ENCODE results near the gene BTBD9. TPM values are rescaled to one million over a fixed set of nuclear protein-coding genes. Genes with fewer than 3 reads are reported as not detected.

Gene BTBD9
- total RNA-seq, 4 donors from 2014 or later = 8.6 to 34.1 (median 30.8) TPM

DNA sequence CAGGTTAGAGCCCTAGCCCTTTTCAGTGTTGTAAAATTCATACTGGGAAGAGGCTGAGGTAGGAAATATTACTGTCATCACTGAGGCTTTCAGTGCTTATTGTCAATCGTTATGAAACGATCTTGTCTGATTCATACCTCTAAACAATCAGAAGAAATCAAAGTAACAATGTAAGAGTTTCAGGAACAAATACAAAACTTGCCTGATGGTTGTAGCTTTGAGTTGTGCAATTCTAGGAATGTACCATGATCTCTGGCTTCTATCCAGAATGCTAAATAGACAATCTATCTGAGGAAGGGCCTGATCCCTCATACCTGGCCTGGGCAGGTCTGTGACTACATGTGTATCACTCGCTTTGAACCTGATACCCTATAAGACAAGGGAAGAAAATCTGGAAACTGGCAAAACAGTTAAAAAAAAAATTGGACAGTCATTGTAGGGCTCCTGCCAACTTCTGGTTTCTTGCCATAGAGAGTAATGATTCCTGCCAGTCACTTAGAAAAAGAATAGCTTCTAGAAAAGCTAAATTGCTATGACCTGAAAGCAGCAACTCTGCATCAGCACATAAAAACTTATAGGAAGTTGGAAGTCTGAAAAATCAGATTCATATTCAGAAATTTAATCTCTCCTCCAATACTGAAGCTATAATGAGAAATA lies 234.7 kb downstream of the BTBD9 start:
- Histone ChIP-seq H3K9me3 (no peaks in the 10 kb centered on the region), H3K4me3 (no peak overlapping the region), H3K36me3 (no peaks in the 10 kb centered on the region), H3K27ac (no peak overlapping the region), H3K27me3 (no peaks in the 10 kb centered on the region), H3K4me1 (peaks cover 0 to 18% (median 10%) of the 10 kb centered on the region in 4 donors)
- intact Hi-C loops (cut with DNase I; ENCODE audit: low total_unique reads) (no loop called here), in situ Hi-C loops (cut with MboI; ENCODE audit: low pct_ligation_motif_present in 1 of 4, low pct_unique_long_range_greater_than_20kb in 1 of 4, low sequenced_read_pairs in 3 of 4) (no loop called here)
- no peak for DNase-seq
- WGBS, 2 donors (ENCODE audit: low coverage in 1 of 2) = 14 to 32% methylated on average over 2 to 3 of the region's 3 CpGs
- TF ChIP-seq POLR2A (IDR thresholded peaks at IDR 0.05) (no peak), CTCF (IDR thresholded peaks at IDR 0.05) (no peak), POLR2AphosphoS5 (IDR thresholded peaks at IDR 0.05) (peak in 1 of 3 donors; percentile 35), EP300 (IDR thresholded peaks at IDR 0.05; ENCODE audit: low read depth) (no peak)

GRCh38 chr6:38404355-38404754 lies 235.4 kb downstream of the BTBD9 start:
- DNase-seq = no peak
- in situ Hi-C loops (cut with MboI; ENCODE audit: low pct_ligation_motif_present in 1 of 4, low pct_unique_long_range_greater_than_20kb in 1 of 4, low sequenced_read_pairs in 3 of 4) = no loop called here
- intact Hi-C loops (cut with DNase I; ENCODE audit: low total_unique reads) = no loop called here

GRCh38 chr6:38403548-38403947 lies 236.2 kb downstream of the BTBD9 start:
- peaks cover 0 to 18% (median 10%) of the 10 kb centered on the region in 4 donors for H3K4me1 ChIP-seq
- in situ Hi-C loops (cut with MboI; ENCODE audit: low pct_ligation_motif_present in 1 of 4, low pct_unique_long_range_greater_than_20kb in 1 of 4, low sequenced_read_pairs in 3 of 4) = no loop called here
- WGBS, 2 donors (ENCODE audit: low coverage in 1 of 2) = 88 to 97% methylated on average over 2 of the region's 2 CpGs
- H3K27ac ChIP-seq = no peak overlapping the region
- no peaks in the 10 kb centered on the region for H3K9me3 ChIP-seq
- TF ChIP-seq EP300 (IDR thresholded peaks at IDR 0.05; ENCODE audit: low read depth) (no peak), POLR2A (IDR thresholded peaks at IDR 0.05) (no peak), POLR2AphosphoS5 (IDR thresholded peaks at IDR 0.05) (no peak)
- intact Hi-C loops (cut with DNase I; ENCODE audit: low total_unique reads) = no loop called here
- no peaks in the 10 kb centered on the region for H3K27me3 ChIP-seq
- H3K36me3 ChIP-seq = no peaks in the 10 kb centered on the region
- H3K4me3 ChIP-seq = no peak overlapping the region
- no peak for DNase-seq

More at GRCh38 chr6:38404355-38404754, 235.4 kb downstream of the BTBD9 start:
- H3K36me3 ChIP-seq = no peaks in the 10 kb centered on the region
- TF ChIP-seq CTCF (IDR thresholded peaks at IDR 0.05) (no peak), POLR2A (IDR thresholded peaks at IDR 0.05) (no peak), EP300 (IDR thresholded peaks at IDR 0.05; ENCODE audit: low read depth) (no peak)
- peaks cover 0 to 18% (median 10%) of the 10 kb centered on the region in 4 donors for H3K4me1 ChIP-seq
- 27% methylated on average over 2 of the region's 2 CpGs for WGBS, 2 donors (ENCODE audit: low coverage in 1 of 2)
- H3K27ac ChIP-seq = no peak overlapping the region
- no peak overlapping the region for H3K4me3 ChIP-seq
- no peaks in the 10 kb centered on the region for H3K9me3 ChIP-seq
- no peaks in the 10 kb centered on the region for H3K27me3 ChIP-seq

GRCh38 chr6:38400764-38401163 lies 239.0 kb downstream of the BTBD9 start:
- Histone ChIP-seq H3K4me1 (peaks cover 0 to 12% (median 10%) of the 10 kb centered on the region in 4 donors), H3K9me3 (no peaks in the 10 kb centered on the region), H3K4me3 (no peak overlapping the region), H3K27me3 (no peaks in the 10 kb centered on the region), H3K27ac (no peak overlapping the region), H3K36me3 (no peaks in the 10 kb centered on the region)
- in situ Hi-C loops (cut with MboI; ENCODE audit: low pct_ligation_motif_present in 1 of 4, low pct_unique_long_range_greater_than_20kb in 1 of 4, low sequenced_read_pairs in 3 of 4) (no loop called here), intact Hi-C loops (cut with DNase I; ENCODE audit: low total_unique reads) (no loop called here)
- WGBS, 2 donors (ENCODE audit: low coverage in 1 of 2) = 96 to 100% methylated on average over 1 of the region's 1 CpG
- TF ChIP-seq POLR2AphosphoS5 (IDR thresholded peaks at IDR 0.05) (no peak), CTCF (IDR thresholded peaks at IDR 0.05) (no peak), EP300 (IDR thresholded peaks at IDR 0.05; ENCODE audit: low read depth) (no peak), POLR2A (IDR thresholded peaks at IDR 0.05) (no peak)
- DNase-seq = no peak

All from transverse colon (tissue), 4 donors.